B cell (primary cell): ENCODE results near the gene NEUROD4.

Source experiments
- EZH2 ChIP-seq: IDR thresholded peaks from 2 replicates; pipeline ENCODE4 v1.6.1; 2012; ENCODE audit warnings: borderline replicate concordance, low read depth, mild to moderate bottlenecking, moderate library complexity, low read length; ENCODE audit not compliant: insufficient read depth, poor library complexity, severe bottlenecking
- TF ChIP-seq, protein P1 (sequence below): fragments of 200-600 bp; IDR thresholded peaks from one replicate; pipeline ENCODE4 v1.8.0; 2022; ENCODE audit warnings: antibody characterized with exemption, mild to moderate bottlenecking

DNA sequence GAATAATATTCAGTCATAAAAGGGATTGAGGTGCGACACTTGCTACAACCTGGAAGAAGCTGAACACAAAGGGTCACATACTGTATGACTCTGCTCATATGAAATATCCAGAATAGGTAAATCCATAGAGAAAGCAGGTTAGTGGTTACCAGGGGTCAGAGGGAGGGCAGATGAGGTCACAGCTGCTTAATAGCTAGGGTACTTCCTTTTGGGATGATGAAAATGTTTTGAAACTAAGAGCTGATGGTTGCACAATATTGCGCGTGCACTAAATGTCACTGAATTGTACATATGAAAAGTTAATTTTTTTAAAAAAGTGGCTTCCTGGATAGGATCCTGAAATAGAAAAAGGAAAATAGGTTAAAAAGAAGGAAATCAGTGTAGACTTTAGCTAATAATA is 23.8 kb downstream of the NEUROD4 start:
- no peak for TF ChIP-seq EZH2
- TF ChIP-seq, protein P1, sequence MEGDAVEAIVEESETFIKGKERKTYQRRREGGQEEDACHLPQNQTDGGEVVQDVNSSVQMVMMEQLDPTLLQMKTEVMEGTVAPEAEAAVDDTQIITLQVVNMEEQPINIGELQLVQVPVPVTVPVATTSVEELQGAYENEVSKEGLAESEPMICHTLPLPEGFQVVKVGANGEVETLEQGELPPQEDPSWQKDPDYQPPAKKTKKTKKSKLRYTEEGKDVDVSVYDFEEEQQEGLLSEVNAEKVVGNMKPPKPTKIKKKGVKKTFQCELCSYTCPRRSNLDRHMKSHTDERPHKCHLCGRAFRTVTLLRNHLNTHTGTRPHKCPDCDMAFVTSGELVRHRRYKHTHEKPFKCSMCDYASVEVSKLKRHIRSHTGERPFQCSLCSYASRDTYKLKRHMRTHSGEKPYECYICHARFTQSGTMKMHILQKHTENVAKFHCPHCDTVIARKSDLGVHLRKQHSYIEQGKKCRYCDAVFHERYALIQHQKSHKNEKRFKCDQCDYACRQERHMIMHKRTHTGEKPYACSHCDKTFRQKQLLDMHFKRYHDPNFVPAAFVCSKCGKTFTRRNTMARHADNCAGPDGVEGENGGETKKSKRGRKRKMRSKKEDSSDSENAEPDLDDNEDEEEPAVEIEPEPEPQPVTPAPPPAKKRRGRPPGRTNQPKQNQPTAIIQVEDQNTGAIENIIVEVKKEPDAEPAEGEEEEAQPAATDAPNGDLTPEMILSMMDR = no peak
